ENCODE results near the gene ENO3. TPM values are rescaled to one million over a fixed set of nuclear protein-coding genes. Genes with fewer than 3 reads are reported as not detected.
"Not testable (repeated sequence)": the region's sequence is repeated elsewhere in the genome, so short reads cannot be mapped to it uniquely, and the experiment has no call there.

ENO3 gene
- 52.8 and 75.4 TPM in 2 replicates for total RNA-seq (2014; rRNA removed; shearing (Covaris generic))

DNA sequence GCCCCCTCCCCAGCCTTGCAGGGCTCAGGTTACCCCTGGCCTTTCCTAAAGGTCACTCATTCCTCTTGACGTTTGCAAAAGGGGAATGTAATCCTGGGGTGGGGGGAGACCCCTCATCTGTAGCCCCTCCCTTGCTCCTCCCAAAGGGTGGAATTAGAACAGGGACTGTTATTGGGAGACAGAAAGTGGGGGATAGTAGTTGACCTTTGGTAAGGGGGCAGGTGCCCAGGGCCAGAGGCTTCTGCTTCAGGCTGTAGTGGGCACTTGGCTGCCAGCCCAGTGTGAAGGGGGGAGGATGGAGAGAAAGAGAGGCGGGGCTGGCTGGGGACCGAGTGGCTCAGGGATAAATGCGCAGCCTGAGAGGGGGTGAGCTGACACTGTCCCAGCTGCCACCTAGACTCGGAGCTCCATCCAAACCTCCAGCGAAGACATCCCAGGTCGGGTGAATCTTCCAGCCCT, at the start of gene ENO3:
Gene ENO3, plus strand, starts transcription at position 374 of the 459 bp plus-strand sequence. CDS start 711 bp downstream, outside the sequence.
- in situ Hi-C loops (cut with HindIII; ENCODE audit: low sequenced_read_pairs), result no loop called here
- peak; percentile 27 for DNase-seq (ENCODE audit: low spot score)

DNA sequence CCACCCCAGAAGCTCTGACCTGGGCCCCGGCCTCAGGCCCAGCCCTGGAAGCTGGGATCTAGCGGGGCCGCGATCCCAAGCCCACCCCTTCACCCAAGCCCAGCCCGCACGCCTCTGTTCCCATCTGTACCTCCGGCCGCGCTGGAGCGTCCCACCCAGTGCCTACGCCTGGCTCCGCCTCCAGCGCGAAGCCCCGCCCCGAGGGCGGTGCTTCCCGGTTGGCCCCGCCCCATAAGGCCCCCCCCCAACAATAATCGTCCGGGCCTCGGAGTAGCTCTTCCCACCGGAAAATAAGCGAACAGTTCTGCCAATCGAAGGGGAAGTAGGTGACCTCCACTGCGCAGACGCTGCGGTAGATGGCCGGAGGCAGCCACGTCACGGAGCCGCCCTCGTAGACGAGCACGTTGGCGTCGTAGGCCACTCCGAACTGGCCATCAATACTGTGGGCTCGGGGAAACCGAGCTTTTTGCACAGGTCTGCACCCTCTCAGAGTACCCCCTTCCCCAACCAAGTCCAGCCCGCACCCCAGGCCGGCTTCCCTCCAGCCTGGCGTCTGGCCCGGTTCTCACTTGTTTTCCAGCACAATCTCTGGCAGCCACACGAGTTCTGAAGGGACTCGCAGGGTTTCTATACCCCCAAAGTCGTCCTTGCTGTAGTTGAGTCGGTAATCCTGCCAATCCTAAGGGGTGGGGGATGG, 49.1 kb upstream of the ENO3 start:
- peak; percentile 19 for DNase-seq (ENCODE audit: low spot score)
- in situ Hi-C loops (cut with HindIII; ENCODE audit: low sequenced_read_pairs), result no loop called here

DNA sequence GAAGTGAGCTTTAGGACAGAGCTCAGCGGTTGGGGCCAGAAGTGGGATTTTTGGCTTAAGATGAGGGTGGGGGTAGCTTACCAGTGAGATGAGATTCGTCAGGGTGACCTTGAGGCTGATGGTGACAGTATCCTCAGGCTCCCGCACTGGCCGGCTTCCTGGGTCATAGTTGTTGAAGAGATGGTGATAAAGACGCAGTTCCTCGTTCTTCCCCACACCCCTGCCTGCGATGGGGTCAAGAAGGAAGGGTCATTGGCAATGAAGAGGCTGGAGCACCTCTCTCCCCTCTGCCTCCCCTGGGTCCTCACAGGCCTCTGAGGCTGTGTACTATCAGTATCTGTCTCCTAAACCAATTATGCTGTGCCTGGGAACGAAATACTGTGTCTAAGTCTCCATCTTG, 48.4 kb upstream of the ENO3 start:
- DNase-seq (ENCODE audit: low spot score), result no peak
- in situ Hi-C loops (cut with HindIII; ENCODE audit: low sequenced_read_pairs), result no loop called here

DNA sequence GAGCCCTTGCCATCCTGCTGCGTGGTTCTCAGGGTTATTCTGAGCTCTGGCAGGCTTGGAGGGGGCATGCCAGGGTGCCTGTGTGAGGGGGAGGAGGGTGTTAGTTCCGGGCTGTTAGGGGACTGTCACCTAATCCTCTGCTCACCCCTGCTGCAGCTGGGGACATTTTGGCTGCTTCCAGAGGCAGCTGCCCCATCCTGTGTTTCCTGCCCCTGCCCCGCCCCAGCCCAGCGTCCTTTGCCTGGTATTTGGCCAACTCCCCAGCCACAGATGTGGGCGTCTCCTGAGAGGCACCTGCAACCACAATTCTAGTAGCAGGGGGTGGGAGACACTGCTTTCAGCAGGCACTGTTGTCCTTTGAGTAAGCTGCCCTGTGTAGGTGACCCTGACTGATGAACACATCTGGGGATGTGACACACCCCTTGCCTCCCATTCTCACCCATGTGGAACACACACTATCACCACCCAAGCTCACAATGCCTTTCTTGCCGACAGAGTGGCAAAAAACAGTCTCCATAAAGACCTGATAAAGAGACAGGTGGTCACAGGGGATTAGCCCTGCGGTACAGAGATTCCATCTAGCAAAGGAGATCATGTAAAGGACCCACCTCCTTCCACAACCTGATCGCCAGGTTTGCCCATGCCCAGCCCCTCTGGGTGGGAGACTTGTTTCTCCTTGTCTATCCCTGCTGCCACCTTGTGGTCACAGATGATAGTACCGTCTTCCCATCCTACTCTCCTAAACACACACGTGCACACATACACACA, 47.7 kb upstream of the ENO3 start, which contains the start of gene CHRNE:
Gene CHRNE, minus strand, starts transcription at position 48 of the 768 bp plus-strand sequence. Its CDS starts 35 bp downstream, at position 13.
- in situ Hi-C loops (cut with HindIII; ENCODE audit: low sequenced_read_pairs), result no loop called here
- peak; percentile 90 for DNase-seq (ENCODE audit: low spot score)

DNA sequence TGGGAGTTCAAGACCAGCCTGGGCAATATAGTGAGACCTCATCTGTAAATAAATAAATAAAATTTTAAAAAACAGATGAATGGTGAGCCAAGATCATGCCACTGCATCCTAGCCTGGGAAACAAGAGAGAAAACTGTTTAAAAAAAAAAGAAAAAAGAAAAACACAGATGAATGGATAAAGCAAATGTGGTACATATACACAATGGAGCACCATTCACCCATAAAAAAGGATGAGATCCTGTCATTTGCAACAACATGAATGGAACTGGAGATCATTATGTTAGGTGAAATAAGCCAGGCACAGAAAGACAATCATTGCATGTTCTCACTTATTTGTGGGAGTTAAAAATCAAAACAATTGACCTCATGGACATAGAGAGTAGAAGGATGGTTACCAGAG, 44.3 kb upstream of the ENO3 start:
- in situ Hi-C loops (cut with HindIII; ENCODE audit: low sequenced_read_pairs), result not testable (repeated sequence)

DNA sequence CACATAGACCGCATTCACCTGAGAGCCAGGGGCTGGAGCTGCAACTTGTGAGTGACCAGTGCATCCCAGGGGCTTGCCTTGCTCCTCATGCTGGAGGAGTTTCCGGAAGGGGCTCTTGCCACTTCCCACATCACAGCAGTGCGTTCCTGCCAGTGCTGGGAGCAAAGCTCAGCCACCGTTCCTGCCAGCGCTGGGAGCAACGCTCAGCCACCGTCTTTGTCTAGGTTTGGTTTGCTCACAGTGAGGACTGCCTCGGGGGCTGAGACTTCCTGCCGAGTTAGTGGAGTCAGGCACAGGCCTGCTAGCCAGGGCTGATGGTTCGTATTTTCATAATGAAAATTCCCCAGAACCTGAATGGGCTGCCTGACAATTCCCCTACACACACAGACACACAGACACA, 42.6 kb upstream of the ENO3 start:
- no peak for DNase-seq (ENCODE audit: low spot score)
- in situ Hi-C loops (cut with HindIII; ENCODE audit: low sequenced_read_pairs), result no loop called here

More for the DNA sequence above, 44.3 kb upstream of the ENO3 start:
- DNase-seq (ENCODE audit: low spot score), result not testable (repeated sequence)

DNA sequence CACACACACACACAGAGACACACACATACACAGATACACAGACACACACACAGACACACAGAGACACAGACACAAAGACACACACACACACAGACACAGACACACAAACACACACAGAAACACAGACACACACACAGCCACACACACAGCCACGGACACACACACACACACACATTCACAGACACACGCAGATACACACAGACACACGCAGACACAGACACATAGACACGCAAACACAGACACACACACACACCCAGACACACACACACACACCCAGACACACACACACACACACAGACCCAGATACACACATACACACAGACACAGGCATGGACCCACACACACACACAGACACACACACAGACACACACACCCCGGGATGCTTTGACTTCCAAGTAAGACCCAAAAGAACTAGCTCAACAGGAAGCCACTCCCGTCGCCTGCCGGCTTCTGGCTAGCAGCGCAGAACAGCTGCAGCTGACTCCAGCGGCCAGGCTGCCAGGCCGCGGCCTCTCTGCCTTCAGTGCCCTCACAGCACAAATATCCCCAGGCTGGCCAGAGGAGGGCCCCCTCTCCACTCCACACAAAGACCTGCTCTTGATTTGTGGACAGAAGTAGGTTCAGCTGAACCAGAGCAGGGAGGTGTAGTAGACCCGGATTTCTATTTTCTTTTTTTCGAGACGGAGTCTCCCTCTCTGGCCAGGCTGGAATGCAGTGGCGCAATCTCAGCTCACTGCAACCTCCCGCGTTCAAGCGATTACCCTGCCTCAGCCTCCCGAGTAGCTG, 42.0 kb upstream of the ENO3 start:
- in situ Hi-C loops (cut with HindIII; ENCODE audit: low sequenced_read_pairs), result no loop called here
- peak; percentile 80 for DNase-seq (ENCODE audit: low spot score)

DNA sequence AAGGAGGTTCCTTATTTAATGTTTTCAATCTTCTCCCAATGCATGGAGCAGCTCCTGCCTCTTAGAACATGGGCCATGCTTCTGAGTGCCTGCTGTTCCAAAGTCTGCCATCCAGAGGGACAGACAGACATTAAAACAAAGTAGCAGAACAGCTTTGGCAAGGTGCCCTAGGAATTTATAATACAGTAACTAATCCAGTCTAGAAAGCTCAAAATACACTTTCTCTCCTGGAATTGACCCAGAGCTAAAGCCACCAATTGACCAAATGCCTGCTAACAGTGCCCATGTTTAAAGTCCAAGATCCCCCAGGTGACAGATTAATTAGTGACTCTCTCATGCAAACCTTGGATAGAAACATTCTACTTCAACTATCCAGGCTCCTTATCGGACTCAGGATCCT, 36.9 kb upstream of the ENO3 start:
- no peak for DNase-seq (ENCODE audit: low spot score)
- in situ Hi-C loops (cut with HindIII; ENCODE audit: low sequenced_read_pairs), result no loop called here

DNA sequence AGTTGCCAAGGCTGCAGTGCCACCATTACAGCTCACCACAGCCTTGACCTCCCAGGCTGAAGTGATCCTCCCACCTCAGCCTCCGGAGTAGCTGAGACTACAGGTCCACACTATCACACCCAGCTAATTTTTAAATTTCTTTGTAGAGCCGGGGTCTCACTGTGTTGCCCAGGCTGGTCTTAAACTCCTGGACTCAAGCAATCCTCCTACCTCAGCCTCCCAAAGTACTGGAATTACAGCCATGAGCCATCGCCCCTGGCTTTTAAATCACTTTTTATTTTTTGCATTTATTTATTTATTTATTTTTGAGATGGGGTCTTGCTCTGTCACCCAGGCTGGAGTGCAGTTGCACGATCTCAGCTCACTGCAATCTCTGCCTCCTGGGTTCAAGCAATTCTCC, 36.4 kb upstream of the ENO3 start:
- in situ Hi-C loops (cut with HindIII; ENCODE audit: low sequenced_read_pairs); DNase-seq (ENCODE audit: low spot score): not testable (repeated sequence)

DNA sequence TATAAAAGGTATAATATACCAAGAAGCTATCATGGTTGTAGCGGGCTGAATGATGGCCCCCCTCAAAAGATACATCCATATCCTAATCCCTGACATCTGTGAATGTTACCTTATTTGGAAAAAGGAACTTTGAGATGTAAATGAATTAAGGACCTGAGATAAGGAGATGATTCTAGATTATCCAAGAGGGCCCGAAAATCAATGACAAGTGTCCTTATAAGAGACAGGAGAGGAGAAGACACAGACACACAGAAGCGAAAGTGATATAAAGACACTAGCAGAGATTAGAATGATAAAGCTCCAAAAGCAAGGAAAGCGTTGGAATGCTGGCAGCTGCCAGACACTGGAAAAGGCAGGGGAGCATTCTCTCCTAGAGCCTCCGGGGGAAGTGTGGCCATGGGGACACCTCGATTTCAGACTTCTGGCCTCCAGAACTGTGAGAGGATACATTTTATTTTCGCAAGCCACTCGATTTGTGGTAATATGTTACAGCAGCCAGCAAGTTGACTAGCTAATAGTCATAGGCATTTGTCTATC, 31.3 kb upstream of the ENO3 start:
- no peak for DNase-seq (ENCODE audit: low spot score)
- in situ Hi-C loops (cut with HindIII; ENCODE audit: low sequenced_read_pairs), result no loop called here

DNA sequence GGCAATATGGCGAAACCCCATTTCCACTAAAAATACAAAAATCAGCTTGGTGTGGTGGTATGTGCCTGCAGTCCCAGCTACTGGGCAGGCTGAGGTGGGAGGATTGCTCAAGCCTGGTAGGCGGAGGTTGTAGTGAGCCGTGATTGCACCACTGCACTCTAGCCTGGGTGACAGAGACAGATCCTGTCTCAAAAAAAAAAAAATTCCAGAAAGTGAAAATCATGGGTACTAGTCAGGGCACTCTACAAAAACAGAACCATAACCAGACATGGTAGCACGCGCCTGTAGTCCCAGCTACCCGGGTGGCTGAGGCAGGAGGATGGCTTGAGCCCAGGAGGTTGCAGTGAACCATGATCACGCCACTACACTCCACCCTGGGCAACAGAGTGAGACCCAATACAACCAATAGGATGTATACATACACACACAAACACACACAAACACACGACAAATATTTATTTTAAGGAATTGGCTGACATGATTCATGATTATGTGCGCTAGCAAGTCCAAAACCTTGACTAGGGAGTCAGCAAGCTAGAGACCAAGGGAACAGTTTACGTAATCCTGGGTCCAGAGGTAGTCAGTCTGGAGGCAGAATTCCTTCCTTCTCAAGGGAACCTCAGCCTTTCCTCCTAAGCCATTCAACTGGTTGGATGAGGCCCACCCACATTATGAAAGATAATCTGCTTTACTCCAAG, 30.4 kb upstream of the ENO3 start:
- in situ Hi-C loops (cut with HindIII; ENCODE audit: low sequenced_read_pairs), result no loop called here
- no peak for DNase-seq (ENCODE audit: low spot score)

DNA sequence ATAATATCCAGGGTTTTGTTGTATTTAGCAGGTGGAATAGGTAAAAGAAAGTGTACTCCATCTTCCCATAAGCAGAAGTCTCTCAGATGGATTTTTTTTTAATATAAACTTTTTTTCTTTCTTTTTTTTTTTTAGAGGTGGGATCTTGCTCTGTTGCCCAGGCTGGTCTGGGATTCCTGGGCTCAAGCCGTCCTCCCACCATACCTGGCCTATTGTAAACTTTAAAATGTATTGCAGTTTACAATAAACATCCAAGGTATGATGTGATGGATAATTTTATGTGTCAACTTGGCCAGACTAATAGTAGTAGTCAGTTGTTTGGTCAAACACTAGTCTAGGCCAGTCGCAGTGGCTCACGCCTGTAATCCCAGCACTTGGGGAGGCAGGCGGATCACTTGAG, 29.6 kb upstream of the ENO3 start:
- in situ Hi-C loops (cut with HindIII; ENCODE audit: low sequenced_read_pairs), result no loop called here
- no peak for DNase-seq (ENCODE audit: low spot score)

DNA sequence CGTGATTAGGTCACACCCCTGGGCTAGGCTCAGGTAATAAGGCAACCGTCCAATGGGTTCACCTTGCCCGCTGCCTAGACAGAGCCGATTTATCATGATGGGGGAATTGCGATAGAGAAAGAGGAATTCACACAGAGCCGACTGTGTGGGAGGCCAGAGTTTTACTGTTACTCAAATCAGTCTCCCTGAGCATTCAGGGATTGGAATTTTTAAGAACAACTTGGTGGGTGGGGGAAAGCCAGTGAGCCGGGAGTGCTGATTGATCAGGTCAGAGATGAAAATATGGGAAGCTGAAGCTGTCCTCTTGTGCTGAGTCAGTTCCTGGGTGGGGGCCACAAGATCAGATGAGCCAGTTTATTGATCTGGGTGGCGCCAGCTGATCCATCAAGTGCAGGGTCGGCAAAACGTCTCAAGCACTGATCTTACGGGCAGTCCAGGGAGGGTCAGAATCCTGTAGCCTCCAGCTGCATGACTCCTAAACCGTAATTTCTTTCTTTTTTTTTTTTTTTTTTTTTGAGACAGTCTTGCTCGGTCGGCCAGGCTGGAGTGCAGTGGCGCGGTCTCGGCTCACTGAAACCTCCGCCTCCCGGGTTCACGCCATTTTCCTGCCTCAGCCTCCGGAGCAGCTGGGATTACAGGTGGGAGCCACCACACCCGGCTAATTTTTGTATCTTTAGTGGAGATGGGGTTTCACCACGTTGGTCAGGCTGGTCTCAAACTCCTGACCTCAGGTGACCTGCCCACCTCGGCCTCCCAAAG, 24.2 kb upstream of the ENO3 start:
- in situ Hi-C loops (cut with HindIII; ENCODE audit: low sequenced_read_pairs); DNase-seq (ENCODE audit: low spot score): not testable (repeated sequence)

DNA sequence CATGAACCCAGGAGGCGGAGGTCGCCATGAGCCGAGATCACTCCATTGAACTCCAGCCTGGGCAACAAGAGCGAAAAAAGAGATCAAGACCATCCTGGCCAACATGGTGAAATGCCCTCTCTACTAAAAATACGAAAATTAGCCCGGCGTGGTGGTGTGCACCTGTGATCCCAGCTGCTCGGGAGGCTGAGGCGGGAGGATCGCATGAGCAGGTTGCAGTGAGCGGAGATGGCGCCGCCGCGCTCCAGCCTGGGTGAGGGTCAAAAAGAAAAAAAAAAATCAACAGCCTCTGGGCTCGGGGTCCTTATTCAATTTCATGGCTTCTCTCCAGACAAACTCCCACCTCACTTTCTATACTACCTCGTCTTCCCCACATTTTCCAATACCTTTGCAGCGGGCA, 22.0 kb upstream of the ENO3 start:
- no peak for DNase-seq (ENCODE audit: low spot score)
- in situ Hi-C loops (cut with HindIII; ENCODE audit: low sequenced_read_pairs), result no loop called here

DNA sequence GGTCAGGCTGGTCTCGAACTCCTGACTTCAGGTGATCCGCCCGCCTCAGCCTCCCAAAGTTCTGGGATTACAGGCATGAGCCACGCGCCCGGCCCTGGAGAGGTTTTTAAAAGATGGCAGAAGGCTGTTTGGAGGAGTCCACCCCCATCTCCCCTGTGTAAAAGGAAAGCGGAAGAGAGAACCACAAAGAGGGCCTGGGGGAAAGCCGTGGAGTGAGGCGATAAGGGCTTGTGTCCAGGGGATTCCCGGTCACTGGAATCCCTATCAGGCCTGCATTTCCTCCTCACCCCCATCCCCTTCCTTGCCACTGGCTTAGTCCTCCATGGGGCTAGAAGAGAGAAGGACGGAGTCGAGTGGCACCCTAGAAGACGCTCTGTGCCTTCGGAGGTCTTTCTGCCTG, 19.0 kb upstream of the ENO3 start, which contains the start of gene GP1BA:
Gene GP1BA, plus strand, starts transcription at position 315 of the 400 bp plus-strand sequence. CDS start 328 bp downstream, outside the sequence.
- no peak for DNase-seq (ENCODE audit: low spot score)
- in situ Hi-C loops (cut with HindIII; ENCODE audit: low sequenced_read_pairs), result no loop called here

DNA sequence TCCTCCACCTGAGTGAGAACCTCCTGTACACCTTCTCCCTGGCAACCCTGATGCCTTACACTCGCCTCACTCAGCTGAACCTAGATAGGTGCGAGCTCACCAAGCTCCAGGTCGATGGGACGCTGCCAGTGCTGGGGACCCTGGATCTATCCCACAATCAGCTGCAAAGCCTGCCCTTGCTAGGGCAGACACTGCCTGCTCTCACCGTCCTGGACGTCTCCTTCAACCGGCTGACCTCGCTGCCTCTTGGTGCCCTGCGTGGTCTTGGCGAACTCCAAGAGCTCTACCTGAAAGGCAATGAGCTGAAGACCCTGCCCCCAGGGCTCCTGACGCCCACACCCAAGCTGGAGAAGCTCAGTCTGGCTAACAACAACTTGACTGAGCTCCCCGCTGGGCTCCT, 18.2 kb upstream of the ENO3 start:
- DNase-seq (ENCODE audit: low spot score), result no peak
- in situ Hi-C loops (cut with HindIII; ENCODE audit: low sequenced_read_pairs), result no loop called here

DNA sequence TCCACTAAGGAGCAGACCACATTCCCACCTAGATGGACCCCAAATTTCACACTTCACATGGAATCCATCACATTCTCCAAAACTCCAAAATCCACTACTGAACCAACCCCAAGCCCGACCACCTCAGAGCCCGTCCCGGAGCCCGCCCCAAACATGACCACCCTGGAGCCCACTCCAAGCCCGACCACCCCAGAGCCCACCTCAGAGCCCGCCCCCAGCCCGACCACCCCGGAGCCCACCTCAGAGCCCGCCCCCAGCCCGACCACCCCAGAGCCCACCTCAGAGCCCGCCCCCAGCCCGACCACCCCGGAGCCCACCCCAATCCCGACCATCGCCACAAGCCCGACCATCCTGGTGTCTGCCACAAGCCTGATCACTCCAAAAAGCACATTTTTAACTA, 17.3 kb upstream of the ENO3 start:
- in situ Hi-C loops (cut with HindIII; ENCODE audit: low sequenced_read_pairs), result no loop called here
- DNase-seq (ENCODE audit: low spot score), result no peak
